K562 (cell line): ENCODE results near the gene GLCCI1. TPM values are rescaled to one million over a fixed set of nuclear protein-coding genes. Genes with fewer than 3 reads are reported as not detected.

Experiments used
- ATAC-seq: fragments of 200-7000 bp; cut with Tn5 transposase; 3 replicates; pipeline ENCODE4 v1.9.1; 2020; ENCODE audit warnings: moderate library complexity
- BruUV-seq: library from RNA; stranded (reverse); fragments of 400-500 nt; replicated peaks from 2 replicates; lab custom pipeline; 2021; lab: Mats Ljungman, UMichigan
- CTCF ChIA-PET: fragments of 300-600 bp; formaldehyde crosslinking; extraction: SDS; loops from one replicate; lab custom pipeline; 2021; ENCODE audit warnings: low intra/inter-chr PET ratio; lab: Yijun Ruan, JAX
- POLR2A ChIA-PET: fragments of 300-600, 350-650 bp; sonication (Branson Sonifier 250); formaldehyde crosslinking; extraction: SDS; loops from one replicate; lab custom pipeline; 2021; ENCODE audit warnings: antibody characterized with exemption, inconsistent platforms; lab: Yijun Ruan, JAX
- DNase-seq, 4 experiments: peaks; one replicate each; pipeline versions ENCODE4 v3.0.0 to v3.0.0-alpha.2; 2011 to 2018; ENCODE audit warnings: low spot score in 3 of 4, mixed read lengths in 3 of 4; ENCODE audit errors: extremely low read depth in 1 of 4
- FAIRE-seq: peaks from 2 replicates; lab custom pipeline; 2011; peaks lifted over from hg19 to GRCh38; lab: Jason Lieb, UNC
- H2AFZ ChIP-seq: 2 replicates; pipeline ENCODE4 v1.6.0; 2011; ENCODE audit warnings: low read depth, low read length, control low read depth, inconsistent platforms
- H3K27ac ChIP-seq: fragments of 200-600 bp; 3 replicates; pipeline ENCODE4 v1.8.0; 2011; ENCODE audit warnings: low read depth, mild to moderate bottlenecking, control low read depth, inconsistent platforms, low read length, moderate library complexity, mixed read lengths; ENCODE audit errors: extremely low read depth
- H3K27me3 ChIP-seq, 2 experiments: fragments of 300-600 bp in 1 of 2; 2 replicates in 1 of 2; 3 replicates in 1 of 2; pipeline versions ENCODE4 v1.6.0 to v1.8.0; 2011; ENCODE audit warnings: inconsistent platforms in 2 of 2, low read length in 2 of 2, mild to moderate bottlenecking in 1 of 2, mixed read lengths in 1 of 2, moderate library complexity in 1 of 2; ENCODE audit not compliant: control insufficient read depth in 2 of 2, insufficient read depth in 2 of 2
- H3K36me3 ChIP-seq: fragments of 300-600 bp; 3 replicates; pipeline ENCODE4 v1.8.0; 2011; ENCODE audit warnings: mild to moderate bottlenecking, low read length, inconsistent platforms; ENCODE audit not compliant: control insufficient read depth, insufficient read depth
- H3K4me1 ChIP-seq, 2 experiments: fragments of 200-600 bp in 1 of 2; replicated peaks in 1 of 2; 2 replicates in 1 of 2; 3 replicates in 1 of 2; pipeline versions ENCODE4 v1.5.1 to v1.8.0; 2011; ENCODE audit warnings: inconsistent platforms in 2 of 2, low read length in 2 of 2, mild to moderate bottlenecking in 1 of 2, mixed read lengths in 1 of 2, moderate library complexity in 1 of 2; ENCODE audit not compliant: control insufficient read depth in 2 of 2, insufficient read depth in 2 of 2
- H3K4me2 ChIP-seq: 2 replicates; pipeline ENCODE4 v1.6.1; 2011; ENCODE audit warnings: low read length, control low read depth, inconsistent platforms, mixed read lengths; ENCODE audit not compliant: insufficient read depth
- H3K4me3 ChIP-seq: fragments of 200-600 bp; sonication (generic), shearing (Covaris generic); 2 replicates; pipeline ENCODE4 v1.5.1; 2016; ENCODE audit warnings: control low read depth, inconsistent platforms
- H3K79me2 ChIP-seq: fragments of 200-600 bp; 3 replicates; pipeline ENCODE4 v1.8.0; 2011; ENCODE audit warnings: low read length, inconsistent platforms; ENCODE audit not compliant: control insufficient read depth, insufficient read depth
- H3K9ac ChIP-seq, 2 experiments: 2 replicates each; pipeline versions ENCODE4 v1.6.0 to v1.6.1; 2011; ENCODE audit warnings: low read depth in 2 of 2, low read length in 2 of 2, control low read depth in 1 of 2, inconsistent platforms in 1 of 2, mild to moderate bottlenecking in 1 of 2, mixed read lengths in 1 of 2; ENCODE audit not compliant: insufficient read depth in 1 of 2
- H3K9me1 ChIP-seq: one replicate; pipeline ENCODE4 v1.6.0; 2011; ENCODE audit warnings: inconsistent platforms, mild to moderate bottlenecking, low read length, moderate library complexity; ENCODE audit not compliant: control insufficient read depth, insufficient read depth
- H3K9me3 ChIP-seq: replicated peaks from 2 replicates; pipeline ENCODE4 v1.5.1; 2011; ENCODE audit warnings: low read depth, low read length, inconsistent platforms; ENCODE audit not compliant: control insufficient read depth, insufficient read depth
- H4K20me1 ChIP-seq: replicated peaks from 2 replicates; pipeline ENCODE4 v1.6.1; 2011; ENCODE audit warnings: low read length, inconsistent platforms, mixed read lengths; ENCODE audit not compliant: control insufficient read depth, insufficient read depth
- PHB2 ChIP-seq: fragments of 450-650 bp; IDR thresholded peaks from 2 replicates; pipeline ENCODE4 v1.6.1; 2017; ENCODE audit warnings: low read depth
- RHOXF2B ChIP-seq: fragments of 250-450 bp; sonication (Bioruptor Pico); conservative IDR thresholded peaks from 2 replicates; pipeline ENCODE4 v1.5.1; 2021
- SMAD4 ChIP-seq: fragments of 250-450 bp; sonication (Bioruptor Pico); conservative IDR thresholded peaks from 2 replicates; pipeline ENCODE4 v1.8.0; 2021; ENCODE audit warnings: inconsistent platforms, mild to moderate bottlenecking, moderate library complexity
- TAF7 ChIP-seq: fragments of 450-650 bp; IDR thresholded peaks from 2 replicates; pipeline ENCODE4 v1.6.1; 2016; ENCODE audit warnings: missing genetic modification characterization, missing compliant biosample characterization
- TOE1 ChIP-seq, 2 experiments: fragments of 450-650 bp in 1 of 2; sonication (generic) in 1 of 2; formaldehyde crosslinking in 1 of 2; IDR thresholded peaks; 2 replicates each; pipeline versions ENCODE4 v1.7.1 to v1.8.0; 2016 to 2022; ENCODE audit warnings: borderline replicate concordance in 2 of 2, mild to moderate bottlenecking in 2 of 2, antibody characterized with exemption in 1 of 2, inconsistent platforms in 1 of 2, low read depth in 1 of 2, missing genetic modification reagents in 1 of 2, moderate library complexity in 1 of 2
- WGBS: fragments of 100-300 bp; shearing (Covaris generic); methylation state at CpG from one replicate; pipeline ENCODE4 v1.1.6; 2016; ENCODE audit warnings: low coverage, mixed read lengths; ENCODE audit not compliant: insufficient coverage; ENCODE audit errors: missing lambda C conversion rate; 5-methylcytosine and 5-hydroxymethylcytosine counted together
- in situ Hi-C: fragments of 300-500 bp; cut with MboI; formaldehyde crosslinking; loops from 4 replicates; pipeline ENCODE4 v1.15.0; 2018; ENCODE audit warnings: inconsistent platforms, mixed read lengths
- intact Hi-C: fragments of 100-400 bp; cut with micrococcal nuclease; formaldehyde crosslinking; loops from 2 replicates; pipeline ENCODE4 v1.14.2; 2022
- polyA plus RNA-seq, 8 experiments: library from polyadenylated mRNA; depleted of rRNA in 4 of 8; stranded (reverse) in 5 of 8; unstranded in 3 of 8; fragments of >200 nt; fragmentation: Nextera tagmentation in 2 of 8; fragmentation: Illumina TruSeq in 1 of 8; extraction: Ambion mirVana in 2 of 8; extraction: Trizol in 1 of 8; gene quantifications; 2 replicates each; pipeline versions ENCODE4 v1.2.1 to v1.2.3, GENCODE V29; 2011 to 2014; ENCODE audit warnings: inconsistent platforms in 1 of 8, missing spikeins in 1 of 8
- total RNA-seq, 7 experiments: library from RNA; depleted of rRNA in 6 of 7; stranded (reverse); fragments of >200 nt in 6 of 7; fragmentation: Illumina TruSeq in 2 of 7; extraction: Trizol in 2 of 7; gene quantifications; 2 replicates each; pipeline versions ENCODE4 v1.2.1 to v1.2.3, GENCODE V29; 2011 to 2021; ENCODE audit warnings: low replicate concordance in 1 of 7
- TF ChIP-seq, protein P1 (sequence below): sonication (generic); formaldehyde crosslinking; IDR thresholded peaks from 2 replicates; pipeline ENCODE4 v1.8.1; 2023; ENCODE audit warnings: mild to moderate bottlenecking, missing genetic modification reagents

GLCCI1 gene
- total and polyA plus RNA-seq, 9 of the 15 experiments (the other 6 are each of a cell fraction or from before 2014, with no cell fraction given), result 2.7 to 11.9 (median 7.2) TPM

DNA sequence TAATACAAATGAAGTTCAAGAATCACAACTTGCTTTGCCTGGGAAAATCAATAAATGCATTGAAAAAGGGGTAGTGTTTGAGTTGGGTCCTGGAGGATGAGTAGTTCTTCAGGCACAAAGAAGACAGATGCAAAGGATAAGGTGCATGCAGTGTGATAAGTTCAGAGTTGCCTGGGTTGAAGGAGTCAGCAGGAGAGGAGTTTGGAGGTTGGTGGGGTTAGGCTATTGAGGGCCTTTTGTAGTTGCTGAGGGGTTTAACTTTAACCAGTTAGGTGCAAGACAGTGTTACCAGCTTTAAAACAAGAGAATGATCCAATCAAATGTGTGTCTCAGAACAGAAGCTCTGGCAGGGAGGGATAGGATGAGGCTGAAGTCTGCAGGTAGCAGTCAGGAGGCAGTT lies 44.3 kb upstream of the GLCCI1 start:
- Histone ChIP-seq H3K9me1 (no peaks in the 10 kb centered on the region), H3K4me3 (no peak overlapping the region), H3K27ac (no peak overlapping the region), H3K9me3 (peaks cover 3% of the 10 kb centered on the region; the same call in 1 of the 2 replicates), H3K4me2 (no peak overlapping the region), H3K9ac (no peak overlapping the region), H2AFZ (no peak overlapping the region), H3K79me2 (no peaks in the 10 kb centered on the region), H4K20me1 (no peaks in the 10 kb centered on the region), H3K27me3 (no peaks in the 10 kb centered on the region), H3K36me3 (no peaks in the 10 kb centered on the region), H3K4me1 (no peaks in the 10 kb centered on the region)
- intact Hi-C loops, result no loop called here
- CTCF ChIA-PET, result no interaction called here
- in situ Hi-C loops, result no loop called here
- ATAC-seq (no peak), FAIRE-seq (no peak), DNase-seq (no peak)
- POLR2A ChIA-PET, result no interaction called here
- TF ChIP-seq TAF7 (tag) (no peak), PHB2 (no peak), SMAD4 (no peak), TOE1 (IDR thresholded peaks at IDR 0.05; ENCODE audit: borderline replicate concordance) (no peak), TOE1 (CRISPR knock-in tag; IDR thresholded peaks at IDR 0.05; ENCODE audit: borderline replicate concordance, low read depth) (no peak)
- BruUV-seq, result no TSS peak

DNA sequence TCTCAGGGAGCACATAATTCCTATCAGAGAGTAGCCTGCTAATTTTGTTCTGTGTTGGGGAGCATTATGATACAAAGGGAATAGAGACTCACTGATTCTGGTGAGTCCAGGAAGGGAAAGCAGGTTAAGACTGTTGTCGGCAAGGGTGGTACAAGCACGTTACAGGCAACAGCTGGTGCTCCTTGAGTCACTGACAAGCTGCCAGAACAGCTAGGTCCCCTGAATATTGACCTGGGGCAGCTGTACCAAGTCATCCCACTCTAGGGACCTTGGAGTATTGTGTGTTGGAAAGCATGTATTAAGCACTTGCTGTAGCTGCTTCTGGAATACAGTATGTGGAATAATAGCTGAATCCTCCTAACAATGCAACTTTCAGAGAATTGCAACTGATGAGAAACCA lies 37.0 kb upstream of the GLCCI1 start:
- no TSS peak for BruUV-seq
- Histone ChIP-seq H4K20me1 (no peaks in the 10 kb centered on the region), H3K4me3 (no peak overlapping the region), H3K9ac (no peak overlapping the region), H3K79me2 (no peaks in the 10 kb centered on the region), H3K4me2 (no peak overlapping the region), H3K27me3 (peaks cover 0 to 2% of the 10 kb centered on the region in 2 experiments; a peak in 1 of 5 replicates), H2AFZ (no peak overlapping the region), H3K9me3 (peaks cover 3% of the 10 kb centered on the region; the same call in 1 of the 2 replicates), H3K9me1 (no peaks in the 10 kb centered on the region), H3K4me1 (no peaks in the 10 kb centered on the region; a peak in 1 of 5 replicates), H3K27ac (no peak overlapping the region), H3K36me3 (no peaks in the 10 kb centered on the region)
- ChIA-PET CTCF (no interaction called here), POLR2A (interaction anchor here (0.8 to 1.3 kb wide), 2 partner anchors 12 to 337 kb away, joined by 3 to 5 read pairs; no protein-coding TSS in a partner anchor)
- ATAC-seq (no peak), FAIRE-seq (no peak), DNase-seq (no peak)
- intact Hi-C loops, result no loop called here
- 11% methylated on average over 2 of the region's 2 CpGs for WGBS
- no peak for TF ChIP-seq RHOXF2B
- TF ChIP-seq, protein P1, sequence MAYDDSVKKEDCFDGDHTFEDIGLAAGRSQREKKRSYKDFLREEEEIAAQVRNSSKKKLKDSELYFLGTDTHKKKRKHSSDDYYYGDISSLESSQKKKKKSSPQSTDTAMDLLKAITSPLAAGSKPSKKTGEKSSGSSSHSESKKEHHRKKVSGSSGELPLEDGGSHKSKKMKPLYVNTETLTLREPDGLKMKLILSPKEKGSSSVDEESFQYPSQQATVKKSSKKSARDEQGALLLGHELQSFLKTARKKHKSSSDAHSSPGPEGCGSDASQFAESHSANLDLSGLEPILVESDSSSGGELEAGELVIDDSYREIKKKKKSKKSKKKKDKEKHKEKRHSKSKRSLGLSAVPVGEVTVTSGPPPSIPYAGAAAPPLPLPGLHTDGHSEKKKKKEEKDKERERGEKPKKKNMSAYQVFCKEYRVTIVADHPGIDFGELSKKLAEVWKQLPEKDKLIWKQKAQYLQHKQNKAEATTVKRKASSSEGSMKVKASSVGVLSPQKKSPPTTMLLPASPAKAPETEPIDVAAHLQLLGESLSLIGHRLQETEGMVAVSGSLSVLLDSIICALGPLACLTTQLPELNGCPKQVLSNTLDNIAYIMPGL (CRISPR knock-in tag), result no peak
- in situ Hi-C loops, result no loop called here
